ENCODE measurements around the gene SPAM1.
"Not testable (repeated sequence)": the region's sequence is repeated elsewhere in the genome, so short reads cannot be mapped to it uniquely, and the experiment has no call there.

SPAM1 gene, protein sequence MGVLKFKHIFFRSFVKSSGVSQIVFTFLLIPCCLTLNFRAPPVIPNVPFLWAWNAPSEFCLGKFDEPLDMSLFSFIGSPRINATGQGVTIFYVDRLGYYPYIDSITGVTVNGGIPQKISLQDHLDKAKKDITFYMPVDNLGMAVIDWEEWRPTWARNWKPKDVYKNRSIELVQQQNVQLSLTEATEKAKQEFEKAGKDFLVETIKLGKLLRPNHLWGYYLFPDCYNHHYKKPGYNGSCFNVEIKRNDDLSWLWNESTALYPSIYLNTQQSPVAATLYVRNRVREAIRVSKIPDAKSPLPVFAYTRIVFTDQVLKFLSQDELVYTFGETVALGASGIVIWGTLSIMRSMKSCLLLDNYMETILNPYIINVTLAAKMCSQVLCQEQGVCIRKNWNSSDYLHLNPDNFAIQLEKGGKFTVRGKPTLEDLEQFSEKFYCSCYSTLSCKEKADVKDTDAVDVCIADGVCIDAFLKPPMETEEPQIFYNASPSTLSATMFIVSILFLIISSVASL

GRCh38 chr7:123924941-123925340 lies at the start of gene SPAM1:
TSS of gene SPAM1 (plus strand) at chr7:123925241. CDS start at chr7:123953571, 28,330 bp downstream.
- DNase-seq (ENCODE audit: extremely low spot score, insufficient read length, low read depth) (no peak), FAIRE-seq (no peak)

DNA sequence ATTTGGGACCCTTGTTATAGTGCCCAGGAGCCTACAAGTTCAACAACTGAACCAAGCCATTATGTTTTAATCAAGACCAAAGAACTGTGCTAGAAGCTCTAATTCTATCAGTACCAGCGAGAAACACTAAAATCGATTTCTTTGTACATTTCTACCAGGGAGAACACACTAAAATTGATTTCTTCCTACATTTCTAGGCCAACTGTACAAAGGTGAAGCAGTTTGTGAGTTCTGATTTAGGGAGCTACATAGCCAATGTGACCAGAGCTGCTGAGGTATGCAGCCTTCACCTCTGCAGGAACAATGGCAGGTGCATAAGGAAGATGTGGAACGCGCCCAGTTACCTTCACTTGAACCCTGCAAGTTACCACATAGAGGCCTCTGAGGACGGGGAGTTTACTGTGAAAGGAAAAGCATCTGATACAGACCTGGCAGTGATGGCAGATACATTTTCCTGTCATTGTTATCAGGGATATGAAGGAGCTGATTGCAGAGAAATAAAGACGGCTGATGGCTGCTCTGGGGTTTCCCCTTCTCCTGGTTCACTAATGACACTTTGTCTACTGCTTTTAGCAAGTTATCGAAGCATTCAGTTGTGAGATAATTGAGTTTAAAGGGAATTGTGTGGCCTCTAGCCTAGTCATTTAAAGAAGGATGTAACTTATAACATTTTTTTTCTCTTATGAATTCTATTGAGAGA lies 48.3 kb upstream of the SPAM1 start:
- no peak for FAIRE-seq

DNA sequence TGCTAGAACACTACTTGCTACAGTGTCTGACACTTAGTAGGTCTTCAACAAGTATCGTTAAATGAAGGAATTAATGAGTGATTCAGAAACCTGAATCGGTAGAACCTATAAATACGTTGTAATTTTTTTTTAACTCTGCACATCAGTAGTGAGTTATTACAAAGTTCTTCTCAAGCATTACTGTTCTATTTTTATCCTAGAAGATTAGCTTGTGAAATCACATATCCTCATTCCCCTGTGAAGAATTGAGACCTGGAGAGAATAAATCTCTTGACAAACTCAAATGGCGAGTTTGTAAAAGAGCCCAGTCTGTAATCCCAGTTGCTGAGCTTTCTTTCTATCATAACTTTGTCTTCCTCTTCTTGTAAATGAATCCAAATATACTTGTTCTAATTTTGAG lies 45.4 kb upstream of the SPAM1 start:
- DNase-seq (ENCODE audit: extremely low spot score, insufficient read length, low read depth) (no peak), FAIRE-seq (no peak)

More for the DNA sequence above, 48.3 kb upstream of the SPAM1 start:
- no peak for DNase-seq (ENCODE audit: extremely low spot score, insufficient read length, low read depth)

DNA sequence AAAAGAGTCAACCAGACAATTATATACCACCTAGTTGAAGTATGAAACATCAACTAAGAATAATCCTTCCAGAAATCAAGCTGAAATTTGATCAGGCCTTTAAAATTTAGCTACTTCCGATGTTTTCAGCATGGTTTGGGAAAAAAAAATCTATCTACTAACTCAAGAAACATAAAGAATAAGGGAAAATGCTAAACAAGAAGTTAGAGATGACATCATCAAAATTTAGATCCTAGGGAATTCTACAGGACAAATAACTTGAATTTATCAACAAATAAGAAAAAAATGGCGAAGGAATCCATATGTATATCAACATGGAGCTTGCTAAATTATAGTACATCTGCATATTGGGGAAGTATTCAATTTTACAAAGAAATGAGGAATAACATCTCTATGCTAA lies 43.7 kb upstream of the SPAM1 start:
- FAIRE-seq (no peak), DNase-seq (ENCODE audit: extremely low spot score, insufficient read length, low read depth) (no peak)

GRCh38 chr7:123883154-123883553 lies 41.9 kb upstream of the SPAM1 start:
- no peak for FAIRE-seq
- no peak for DNase-seq (ENCODE audit: extremely low spot score, insufficient read length, low read depth)

GRCh38 chr7:123888192-123888591 lies 36.8 kb upstream of the SPAM1 start:
- FAIRE-seq = no peak

DNA sequence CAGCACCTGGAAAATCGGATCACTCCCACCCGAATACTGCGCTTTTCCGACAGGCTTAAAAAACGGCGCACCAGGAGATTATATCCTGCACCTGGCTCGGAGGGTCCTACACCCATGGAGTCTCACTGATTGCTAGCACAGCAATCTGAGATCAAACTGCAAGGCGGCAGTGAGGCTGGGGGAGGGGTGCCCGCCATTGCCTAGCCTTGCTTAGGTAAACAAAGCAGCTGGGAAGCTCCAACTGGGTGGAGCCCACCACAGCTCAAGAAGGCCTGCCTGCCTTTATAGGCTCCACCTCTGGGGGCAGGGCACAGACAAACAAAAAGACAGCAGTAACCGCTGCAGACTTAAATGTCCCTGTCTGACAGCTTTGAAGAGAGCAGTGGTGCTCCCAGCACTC lies 30.3 kb upstream of the SPAM1 start:
- DNase-seq (ENCODE audit: extremely low spot score, insufficient read length, low read depth); FAIRE-seq: not testable (repeated sequence)

More at GRCh38 chr7:123888192-123888591, 36.8 kb upstream of the SPAM1 start:
- DNase-seq (ENCODE audit: extremely low spot score, insufficient read length, low read depth) = no peak

GRCh38 chr7:123901101-123901500 lies 23.9 kb upstream of the SPAM1 start:
- no peak for DNase-seq (ENCODE audit: extremely low spot score, insufficient read length, low read depth)
- no peak for FAIRE-seq

- FAIRE-seq (no peak), DNase-seq (ENCODE audit: extremely low spot score, insufficient read length, low read depth) (no peak)
These were observed 19.3 kb upstream of the SPAM1 start for GRCh38 chr7:123905714-123906113.

DNA sequence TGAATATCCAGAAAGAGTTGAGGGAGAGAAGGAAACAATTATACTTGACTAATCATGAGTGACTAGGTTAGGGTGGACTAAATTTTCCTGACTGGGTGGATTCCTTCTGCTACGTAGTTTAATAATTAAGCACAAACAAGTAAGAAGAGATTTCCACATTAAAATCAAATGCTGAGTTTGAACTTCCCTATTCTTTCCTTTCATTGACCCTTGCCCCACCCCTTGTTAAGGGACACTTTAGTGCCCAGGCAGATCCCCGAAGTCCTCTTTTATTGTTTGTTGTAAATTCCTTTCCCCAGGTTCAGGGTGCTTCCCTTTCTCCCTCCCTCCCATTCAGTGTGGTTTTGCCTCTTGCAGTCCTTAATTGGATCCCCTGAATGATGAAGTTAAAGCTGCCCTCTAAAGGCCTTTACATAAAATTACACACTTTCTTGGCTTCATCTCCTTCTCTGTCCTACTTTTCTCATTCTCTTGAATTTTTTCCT lies 8.8 kb upstream of the SPAM1 start:
- FAIRE-seq = no peak
- no peak for DNase-seq (ENCODE audit: extremely low spot score, insufficient read length, low read depth)

DNA sequence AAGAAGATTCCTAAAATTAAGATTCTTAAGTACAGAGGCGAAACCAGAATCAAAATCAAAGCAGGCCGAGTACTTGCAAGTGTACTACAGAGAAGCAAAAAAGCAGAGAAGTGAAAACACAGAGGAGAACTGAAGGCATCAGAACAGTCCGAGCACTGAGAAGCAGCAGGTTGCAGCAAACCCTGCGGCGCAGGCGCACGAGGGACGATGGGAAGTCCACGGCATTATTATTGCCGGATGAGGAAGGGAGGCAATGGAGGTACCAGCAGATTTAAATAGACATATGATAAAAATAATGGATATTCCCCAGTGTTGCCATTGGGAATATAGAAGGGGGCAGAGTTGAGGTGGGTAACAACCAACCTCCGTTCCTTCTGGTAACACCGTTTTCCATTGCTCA lies 7.2 kb upstream of the SPAM1 start:
- no peak for FAIRE-seq
- DNase-seq (ENCODE audit: extremely low spot score, insufficient read length, low read depth) = no peak

- DNase-seq (ENCODE audit: extremely low spot score, insufficient read length, low read depth) (no peak), FAIRE-seq (no peak)
These were observed 6.7 kb upstream of the SPAM1 start for GRCh38 chr7:123918309-123918708.

DNA sequence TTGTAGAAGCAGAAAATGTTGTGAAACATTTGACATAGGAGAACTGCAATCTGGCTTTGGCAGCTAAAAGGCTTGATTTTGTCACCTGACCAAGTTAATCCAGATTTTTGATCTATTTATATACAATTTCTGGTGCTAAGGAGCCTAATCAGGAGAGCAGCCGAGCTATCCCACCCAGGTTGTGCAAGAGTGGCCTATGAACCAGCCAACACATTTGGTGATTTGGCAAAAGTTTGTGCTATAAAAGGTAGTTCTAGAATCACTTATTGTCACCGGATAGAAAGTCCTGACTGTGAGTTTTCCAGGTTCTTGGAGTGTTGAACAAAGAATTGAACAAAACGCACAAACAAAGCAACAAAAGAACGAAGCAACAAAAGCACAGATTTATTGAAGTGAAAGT lies 1.4 kb upstream of the SPAM1 start:
- FAIRE-seq (no peak), DNase-seq (ENCODE audit: extremely low spot score, insufficient read length, low read depth) (no peak)

DNA sequence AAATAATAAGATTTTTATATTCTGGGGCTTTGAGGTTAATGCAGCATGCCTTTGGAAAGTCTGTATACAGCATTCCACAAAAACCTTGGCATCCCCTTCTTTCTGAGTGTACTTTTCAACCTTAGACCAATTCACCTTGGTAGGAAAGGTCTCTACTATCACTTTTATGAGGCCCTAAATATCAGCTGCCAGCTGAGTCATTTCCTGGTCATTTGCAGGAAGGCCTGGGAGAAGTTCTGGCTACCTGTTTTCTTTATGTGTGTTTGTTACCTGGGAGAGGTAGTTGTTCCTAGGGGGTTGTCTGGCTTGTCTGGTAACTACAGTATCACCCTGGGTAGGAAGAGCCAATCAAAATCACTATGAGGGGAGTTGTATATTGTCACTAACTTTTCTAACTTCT lies 4.1 kb downstream of the SPAM1 start:
- FAIRE-seq = no peak
- no peak for DNase-seq (ENCODE audit: extremely low spot score, insufficient read length, low read depth)

DNA sequence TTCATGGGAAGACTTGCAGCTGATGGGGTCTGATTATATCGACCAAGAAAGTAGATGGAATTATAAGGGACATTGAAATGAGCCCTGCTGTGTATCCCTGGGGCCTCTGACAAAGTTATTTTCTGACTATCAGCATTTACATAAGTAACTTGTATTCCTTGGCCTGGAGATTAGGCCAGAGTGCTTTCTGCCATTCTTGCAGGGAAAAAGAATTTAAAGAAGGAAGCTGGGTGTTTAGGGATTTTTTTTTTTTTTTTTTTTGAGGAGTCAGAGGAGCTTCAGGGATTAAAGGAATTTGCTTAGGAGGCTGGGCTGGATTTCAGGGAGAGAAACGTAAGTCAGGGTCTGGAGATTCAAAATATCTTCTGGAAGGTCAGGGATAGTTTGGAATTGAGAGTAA lies 4.6 kb downstream of the SPAM1 start:
- no peak for FAIRE-seq

DNA sequence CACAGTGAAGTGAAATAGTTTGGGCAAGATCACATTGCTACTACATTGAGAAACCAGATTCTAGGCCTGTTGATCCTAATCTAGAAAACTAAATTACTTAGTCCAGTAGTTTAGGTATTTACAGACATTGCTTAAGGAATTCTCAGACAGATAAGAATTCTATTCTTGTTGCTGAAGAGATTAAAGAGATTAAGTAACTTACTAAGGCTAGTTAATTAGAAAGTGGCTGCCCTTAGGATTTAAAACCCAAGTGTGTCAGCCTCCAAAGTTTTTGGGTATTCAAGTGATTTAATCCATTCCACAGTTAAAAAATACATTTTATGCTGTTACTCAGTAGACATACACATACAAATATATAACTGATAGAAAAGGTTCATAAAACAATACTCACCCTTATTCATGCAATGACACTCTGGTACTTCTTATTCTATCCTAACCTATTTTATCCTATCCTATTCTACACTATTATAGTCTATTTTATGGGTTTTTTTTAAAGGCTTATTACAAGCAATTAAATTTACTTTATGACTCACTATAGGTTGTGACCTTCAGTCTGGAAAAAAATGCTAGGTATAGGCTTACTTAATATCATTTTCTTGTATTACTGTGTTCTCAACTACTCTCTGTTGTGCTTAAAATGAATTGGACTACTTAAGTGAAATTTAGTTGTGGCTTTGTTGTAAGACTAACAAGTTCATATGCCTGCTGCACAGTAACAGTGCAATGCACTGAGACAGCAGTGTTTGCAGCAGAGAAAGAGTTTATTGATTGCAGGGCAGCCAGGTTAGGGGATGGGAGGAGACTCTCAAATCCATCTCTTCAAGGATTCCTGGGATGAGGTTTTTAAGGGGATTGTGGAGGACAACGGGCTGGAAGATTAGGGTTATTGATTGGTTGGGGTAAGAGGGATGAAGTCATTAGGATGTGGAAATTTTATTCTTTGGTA lies 10.7 kb downstream of the SPAM1 start:
- DNase-seq (ENCODE audit: extremely low spot score, insufficient read length, low read depth) (no peak), FAIRE-seq (no peak)

More for the DNA sequence above, 4.6 kb downstream of the SPAM1 start:
- DNase-seq (ENCODE audit: extremely low spot score, insufficient read length, low read depth) = no peak

GRCh38 chr7:123936388-123936787 lies 11.3 kb downstream of the SPAM1 start:
- no peak for FAIRE-seq
- DNase-seq (ENCODE audit: extremely low spot score, insufficient read length, low read depth) = no peak

GRCh38 chr7:123939784-123940183 lies 14.7 kb downstream of the SPAM1 start:
- DNase-seq (ENCODE audit: extremely low spot score, insufficient read length, low read depth) (no peak), FAIRE-seq (no peak)

- no peak for FAIRE-seq
- no peak for DNase-seq (ENCODE audit: extremely low spot score, insufficient read length, low read depth)
These were observed 16.5 kb downstream of the SPAM1 start for GRCh38 chr7:123941391-123942180.

Data from GM18507 (cell line).